ENCODE data around the gene HHIPL1. TPM values are rescaled to one million over a fixed set of nuclear protein-coding genes. Genes with fewer than 3 reads are reported as not detected.

The HHIPL1 gene
- total RNA-seq, 2 experiments from 2014 or later, result 0.25 to 0.72 TPM

GRCh38 chr14:99612071-99612737, 32.7 kb upstream of the HHIPL1 start:
- H2AFZ ChIP-seq (ENCODE audit: low read length), result no peak overlapping the region
- no peak overlapping the region for H3K4me2 ChIP-seq (ENCODE audit: low read length)
- no peaks in the 10 kb centered on the region for H3K9me3 ChIP-seq (ENCODE audit: low read length)
- BruUV-seq (replicated peaks), result no TSS peak
- no peak for DNase-seq (ENCODE audit: low spot score)
- no peaks in the 10 kb centered on the region for H3K4me1 ChIP-seq (ENCODE audit: insufficient read depth, low read length, poor library complexity, severe bottlenecking)
- POLR2A ChIA-PET, result no interaction called here
- no peak overlapping the region for H3K4me3 ChIP-seq (ENCODE audit: low read depth, low read length, poor library complexity, severe bottlenecking)
- H4K20me1 ChIP-seq (ENCODE audit: insufficient read depth, low read length), result no peaks in the 10 kb centered on the region; the same call in 1 of the 2 replicates
- no peak overlapping the region for H3K27ac ChIP-seq (ENCODE audit: low read depth, low read length, poor library complexity, severe bottlenecking)
- no peaks in the 10 kb centered on the region for H3K36me3 ChIP-seq (ENCODE audit: insufficient read depth, low read length)
- H3K79me2 ChIP-seq (ENCODE audit: insufficient read depth, low read depth, low read length), result no peaks in the 10 kb centered on the region
- TF ChIP-seq CTCF (conservative IDR thresholded peaks at IDR 0.05; ENCODE audit: low read length) (no peak), EZH2phosphoT487 (IDR thresholded peaks at IDR 0.05; ENCODE audit: borderline replicate concordance, low read depth, low read length) (no peak)
- intact Hi-C loops (cut with micrococcal nuclease; ENCODE audit: unreplicated experiment), result no loop called here
- no peaks in the 10 kb centered on the region for H3K9me2 ChIP-seq (ENCODE audit: insufficient read depth, low read length)
- CTCF ChIA-PET (ENCODE audit: unreplicated experiment), result no interaction called here

- no peaks in the 10 kb centered on the region for H3K9me2 ChIP-seq (ENCODE audit: insufficient read depth, low read length)
- ChIA-PET CTCF (ENCODE audit: unreplicated experiment) (no interaction called here), POLR2A (no interaction called here)
- no peak overlapping the region for H3K27ac ChIP-seq (ENCODE audit: low read depth, low read length, poor library complexity, severe bottlenecking)
- H3K4me3 ChIP-seq (ENCODE audit: low read depth, low read length, poor library complexity, severe bottlenecking), result no peak overlapping the region
- no peaks in the 10 kb centered on the region for H3K4me1 ChIP-seq (ENCODE audit: insufficient read depth, low read length, poor library complexity, severe bottlenecking)
- DNase-seq (ENCODE audit: low spot score), result no peak
- H3K36me3 ChIP-seq (ENCODE audit: insufficient read depth, low read length), result no peaks in the 10 kb centered on the region
- H2AFZ ChIP-seq (ENCODE audit: low read length), result no peak overlapping the region
- no peaks in the 10 kb centered on the region for H3K9me3 ChIP-seq (ENCODE audit: low read length)
- H4K20me1 ChIP-seq (ENCODE audit: insufficient read depth, low read length), result no peaks in the 10 kb centered on the region; the same call in 1 of the 2 replicates
- no peaks in the 10 kb centered on the region for H3K79me2 ChIP-seq (ENCODE audit: insufficient read depth, low read depth, low read length)
- TF ChIP-seq EZH2phosphoT487 (IDR thresholded peaks at IDR 0.05; ENCODE audit: borderline replicate concordance, low read depth, low read length), result no peak
- no peak for TF ChIP-seq CTCF (conservative IDR thresholded peaks at IDR 0.05; ENCODE audit: low read length)
- no peak overlapping the region for H3K4me2 ChIP-seq (ENCODE audit: low read length)
- BruUV-seq (replicated peaks), result no TSS peak
- intact Hi-C loops (cut with micrococcal nuclease; ENCODE audit: unreplicated experiment), result no loop called here
Observed at GRCh38 chr14:99612738-99613330, 32.1 kb upstream of the HHIPL1 start.

GRCh38 chr14:99615497-99616157, 29.3 kb upstream of the HHIPL1 start:
- POLR2A ChIA-PET, result no interaction called here
- no peak for DNase-seq (ENCODE audit: low spot score)
- H4K20me1 ChIP-seq (ENCODE audit: insufficient read depth, low read length), result no peaks in the 10 kb centered on the region; the same call in 1 of the 2 replicates
- no peak overlapping the region for H2AFZ ChIP-seq (ENCODE audit: low read length)
- H3K4me2 ChIP-seq (ENCODE audit: low read length), result no peak overlapping the region
- no TSS peak for BruUV-seq (replicated peaks)
- no peak overlapping the region for H3K27ac ChIP-seq (ENCODE audit: low read depth, low read length, poor library complexity, severe bottlenecking)
- H3K4me3 ChIP-seq (ENCODE audit: low read depth, low read length, poor library complexity, severe bottlenecking), result no peak overlapping the region
- no peaks in the 10 kb centered on the region for H3K4me1 ChIP-seq (ENCODE audit: insufficient read depth, low read length, poor library complexity, severe bottlenecking)
- intact Hi-C loops (cut with micrococcal nuclease; ENCODE audit: unreplicated experiment), result no loop called here
- H3K36me3 ChIP-seq (ENCODE audit: insufficient read depth, low read length), result no peaks in the 10 kb centered on the region
- H3K79me2 ChIP-seq (ENCODE audit: insufficient read depth, low read depth, low read length), result no peaks in the 10 kb centered on the region
- TF ChIP-seq EZH2phosphoT487 (IDR thresholded peaks at IDR 0.05; ENCODE audit: borderline replicate concordance, low read depth, low read length), result no peak
- no peak for TF ChIP-seq CTCF (conservative IDR thresholded peaks at IDR 0.05; ENCODE audit: low read length)
- CTCF ChIA-PET (ENCODE audit: unreplicated experiment), result no interaction called here
- no peaks in the 10 kb centered on the region for H3K9me3 ChIP-seq (ENCODE audit: low read length)
- no peaks in the 10 kb centered on the region for H3K9me2 ChIP-seq (ENCODE audit: insufficient read depth, low read length)
